Measurements from ENCODE around the gene EZR. TPM values are rescaled to one million over a fixed set of nuclear protein-coding genes. Genes with fewer than 3 reads are reported as not detected.

Gene EZR
- total and polyA plus RNA-seq, 2 of the 13 experiments (the other 11 are each of a cell fraction or from before 2014, with no cell fraction given) = 34.7 to 60.3 TPM

- Histone ChIP-seq H3K27ac (ENCODE audit: extremely low read length, insufficient read depth, low read length) (no peak overlapping the region), H3K27me3 (ENCODE audit: control insufficient read depth in 1 of 2, insufficient read depth in 2 of 2, low read length in 2 of 2) (no peaks in the 10 kb centered on the region), H3K9me3 (ENCODE audit: low read length) (no peaks in the 10 kb centered on the region), H3K4me1 (ENCODE audit: insufficient read depth, low read length) (no peaks in the 10 kb centered on the region), H3K4me2 (ENCODE audit: low read depth, low read length) (no peak overlapping the region), H2AFZ (ENCODE audit: low read length) (no peak overlapping the region), H3K79me2 (ENCODE audit: insufficient read depth, low read length) (no peaks in the 10 kb centered on the region), H3K4me3 (replicated peaks in 1 of 3; ENCODE audit: insufficient read depth in 1 of 3, low read depth in 2 of 3, low read length in 3 of 3) (no peak overlapping the region), H3K9ac (ENCODE audit: insufficient read depth, low read depth, low read length) (no peak overlapping the region), H3K36me3 (replicated peaks in 1 of 2; ENCODE audit: control insufficient read depth in 1 of 2, insufficient read depth in 2 of 2, low read length in 2 of 2) (peaks cover 65 to 92% of the 10 kb centered on the region in 2 experiments), H4K20me1 (ENCODE audit: insufficient read depth, low read length) (no peaks in the 10 kb centered on the region)
- ChIA-PET POLR2A (no interaction called here), CTCF (ENCODE audit: low intra/inter-chr PET ratio, low total read pairs) (no interaction called here)
- WGBS (ENCODE audit: low lambda C conversion rate) = 96% methylated on average over 16 of the region's 16 CpGs
- ATAC-seq (no peak; the same call in 2 of the 3 replicates), FAIRE-seq (no peak), DNase-seq (ENCODE audit: low spot score) (no peak)
- in situ Hi-C loops (cut with HindIII; ENCODE audit: extremely low pct_ligation_motif_present, low pct_unique_long_range_greater_than_20kb) = no loop called here
- intact Hi-C loops (cut with micrococcal nuclease; ENCODE audit: unreplicated experiment) = no loop called here
- BruUV-seq (replicated peaks) = no TSS peak
- TF ChIP-seq ZFYVE20 (CRISPR knock-in tag; IDR thresholded peaks at IDR 0.05; ENCODE audit: borderline replicate concordance, low read depth) = no peak
- TF ChIP-seq CCDC6 (CRISPR knock-in tag; IDR thresholded peaks at IDR 0.05) = no peak
- TF ChIP-seq ISL2 (CRISPR knock-in tag; IDR thresholded peaks at IDR 0.05) = no peak
- TF ChIP-seq ZNF230 (CRISPR knock-in tag; IDR thresholded peaks at IDR 0.05) = no peak
- TF ChIP-seq ZMYM4 (CRISPR knock-in tag; IDR thresholded peaks at IDR 0.05) = no peak
- no peak for TF ChIP-seq PBX3 (CRISPR knock-in tag; IDR thresholded peaks at IDR 0.05; ENCODE audit: borderline replicate concordance)
- no peak for TF ChIP-seq THAP9 (CRISPR knock-in tag; IDR thresholded peaks at IDR 0.05; ENCODE audit: borderline replicate concordance)
- no peak for TF ChIP-seq HMG20A (CRISPR knock-in tag; IDR thresholded peaks at IDR 0.05; ENCODE audit: borderline replicate concordance)
- TF ChIP-seq ZSCAN9 (CRISPR knock-in tag; IDR thresholded peaks at IDR 0.05; ENCODE audit: borderline replicate concordance) = no peak
- TF ChIP-seq NONO (IDR thresholded peaks at IDR 0.05) = no peak
- TF ChIP-seq NONO (CRISPR knock-in tag; conservative IDR thresholded peaks at IDR 0.05) = no peak
- TF ChIP-seq, protein P1, sequence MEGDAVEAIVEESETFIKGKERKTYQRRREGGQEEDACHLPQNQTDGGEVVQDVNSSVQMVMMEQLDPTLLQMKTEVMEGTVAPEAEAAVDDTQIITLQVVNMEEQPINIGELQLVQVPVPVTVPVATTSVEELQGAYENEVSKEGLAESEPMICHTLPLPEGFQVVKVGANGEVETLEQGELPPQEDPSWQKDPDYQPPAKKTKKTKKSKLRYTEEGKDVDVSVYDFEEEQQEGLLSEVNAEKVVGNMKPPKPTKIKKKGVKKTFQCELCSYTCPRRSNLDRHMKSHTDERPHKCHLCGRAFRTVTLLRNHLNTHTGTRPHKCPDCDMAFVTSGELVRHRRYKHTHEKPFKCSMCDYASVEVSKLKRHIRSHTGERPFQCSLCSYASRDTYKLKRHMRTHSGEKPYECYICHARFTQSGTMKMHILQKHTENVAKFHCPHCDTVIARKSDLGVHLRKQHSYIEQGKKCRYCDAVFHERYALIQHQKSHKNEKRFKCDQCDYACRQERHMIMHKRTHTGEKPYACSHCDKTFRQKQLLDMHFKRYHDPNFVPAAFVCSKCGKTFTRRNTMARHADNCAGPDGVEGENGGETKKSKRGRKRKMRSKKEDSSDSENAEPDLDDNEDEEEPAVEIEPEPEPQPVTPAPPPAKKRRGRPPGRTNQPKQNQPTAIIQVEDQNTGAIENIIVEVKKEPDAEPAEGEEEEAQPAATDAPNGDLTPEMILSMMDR (CRISPR knock-in tag; IDR thresholded peaks at IDR 0.05) = no peak
- no peak for TF ChIP-seq NFRKB (IDR thresholded peaks at IDR 0.05)
- TF ChIP-seq ZBTB20 (CRISPR knock-in tag; IDR thresholded peaks at IDR 0.05; ENCODE audit: borderline replicate concordance, low read depth) = no peak
- no peak for TF ChIP-seq ZSCAN25 (CRISPR knock-in tag; IDR thresholded peaks at IDR 0.05)
- no peak for TF ChIP-seq SNRNP70 (IDR thresholded peaks at IDR 0.05; ENCODE audit: low read depth, low read length)
- no peak for TF ChIP-seq CEBPG (CRISPR knock-in tag; IDR thresholded peaks at IDR 0.05)
- no peak for TF ChIP-seq ZNF577 (CRISPR knock-in tag; IDR thresholded peaks at IDR 0.05; ENCODE audit: borderline replicate concordance, low read depth)
- TF ChIP-seq, protein P2, sequence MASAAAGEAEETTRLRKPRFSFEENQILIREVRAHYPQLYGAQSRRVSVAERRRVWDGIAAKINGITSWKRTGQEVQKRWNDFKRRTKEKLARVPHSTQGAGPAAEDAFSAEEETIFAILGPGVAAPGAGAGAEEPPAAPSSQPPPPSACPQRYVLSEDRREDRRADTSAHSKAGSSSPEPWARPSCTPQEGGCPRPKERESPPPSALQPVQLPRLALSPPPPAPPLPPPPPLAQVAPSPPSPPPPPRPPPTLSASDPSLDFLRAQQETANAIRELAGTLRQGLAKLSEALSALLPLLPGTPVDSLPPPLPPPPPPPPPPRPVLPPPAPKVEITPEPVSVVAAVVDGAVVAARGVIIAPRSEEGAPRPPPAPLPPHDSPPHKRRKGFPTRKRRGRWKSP (CRISPR knock-in tag; IDR thresholded peaks at IDR 0.05) = no peak
These were observed 47.6 kb downstream of the EZR start for GRCh38 chr6:158771399-158772152.
